Karpas-422 (cell line): Measurements from ENCODE around the gene CRELD1. TPM values are rescaled to one million over a fixed set of nuclear protein-coding genes. Genes with fewer than 3 reads are reported as not detected.

Experiments
- DNase-seq: peaks from one replicate; pipeline ENCODE4 v3.0.0-alpha.2; 2015
- H2AFZ ChIP-seq: fragments of 200-600 bp; sonication (generic); 2 replicates; pipeline ENCODE4 v1.6.1; 2014; ENCODE audit warnings: antibody characterized with exemption, low read length, mixed read lengths
- H3K27ac ChIP-seq: fragments of 200-600 bp; sonication (generic); 2 replicates; pipeline ENCODE4 v1.5.1; 2014; ENCODE audit warnings: mild to moderate bottlenecking, low read length, moderate library complexity
- H3K27me3 ChIP-seq: fragments of 200-600 bp; sonication (generic); 2 replicates; pipeline ENCODE4 v1.6.1; 2014; ENCODE audit warnings: low read length, mixed read lengths
- H3K36me3 ChIP-seq: fragments of 200-600 bp; sonication (generic); 2 replicates; pipeline ENCODE4 v1.6.1; 2014; ENCODE audit warnings: low read length, mixed read lengths; ENCODE audit not compliant: insufficient read depth
- H3K4me1 ChIP-seq: fragments of 200-600 bp; sonication (generic); 2 replicates; pipeline ENCODE4 v1.6.1; 2014; ENCODE audit warnings: mild to moderate bottlenecking, low read length, mixed read lengths
- H3K4me2 ChIP-seq: fragments of 200-600 bp; sonication (generic); 2 replicates; pipeline ENCODE4 v1.6.1; 2014; ENCODE audit warnings: low read length, low read depth, mild to moderate bottlenecking; ENCODE audit not compliant: poor library complexity, severe bottlenecking
- H3K4me3 ChIP-seq: fragments of 200-600 bp; sonication (generic); 2 replicates; pipeline ENCODE4 v1.5.1; 2014; ENCODE audit warnings: mild to moderate bottlenecking, antibody characterized with exemption, low read length, mixed read lengths
- H3K79me2 ChIP-seq: fragments of 200-600 bp; sonication (generic); 2 replicates; pipeline ENCODE4 v1.6.1; 2014; ENCODE audit warnings: mild to moderate bottlenecking, low read length, mixed read lengths
- H3K9ac ChIP-seq: fragments of 200-600 bp; sonication (generic); 2 replicates; pipeline ENCODE4 v1.6.0; 2014; ENCODE audit warnings: low read length
- H3K9me2 ChIP-seq: fragments of 200-600 bp; sonication (generic), shearing (Covaris generic); replicated peaks from 2 replicates; pipeline ENCODE4 v1.6.0; 2014; ENCODE audit warnings: mild to moderate bottlenecking, low read length, moderate library complexity; ENCODE audit not compliant: insufficient read depth
- H3K9me3 ChIP-seq: fragments of 300-700, 200-600 bp; sonication (generic); 2 replicates; pipeline ENCODE4 v1.6.1; 2014; ENCODE audit warnings: low read length, mixed read lengths
- H4K20me1 ChIP-seq: fragments of 200-600 bp; sonication (generic); 2 replicates; pipeline ENCODE4 v1.6.1; 2014; ENCODE audit warnings: mild to moderate bottlenecking, antibody characterized with exemption, low read length, low read depth; ENCODE audit not compliant: insufficient read depth
- total RNA-seq: library from RNA; depleted of rRNA; stranded (reverse); fragments of >200 nt; shearing (Covaris generic); gene quantifications from 2 replicates; pipeline ENCODE4 v1.2.3, GENCODE V29; 2014; ENCODE audit warnings: low replicate concordance

Gene CRELD1
- total RNA-seq, 1 experiment from 2014 or later: 5.6 TPM

DNA sequence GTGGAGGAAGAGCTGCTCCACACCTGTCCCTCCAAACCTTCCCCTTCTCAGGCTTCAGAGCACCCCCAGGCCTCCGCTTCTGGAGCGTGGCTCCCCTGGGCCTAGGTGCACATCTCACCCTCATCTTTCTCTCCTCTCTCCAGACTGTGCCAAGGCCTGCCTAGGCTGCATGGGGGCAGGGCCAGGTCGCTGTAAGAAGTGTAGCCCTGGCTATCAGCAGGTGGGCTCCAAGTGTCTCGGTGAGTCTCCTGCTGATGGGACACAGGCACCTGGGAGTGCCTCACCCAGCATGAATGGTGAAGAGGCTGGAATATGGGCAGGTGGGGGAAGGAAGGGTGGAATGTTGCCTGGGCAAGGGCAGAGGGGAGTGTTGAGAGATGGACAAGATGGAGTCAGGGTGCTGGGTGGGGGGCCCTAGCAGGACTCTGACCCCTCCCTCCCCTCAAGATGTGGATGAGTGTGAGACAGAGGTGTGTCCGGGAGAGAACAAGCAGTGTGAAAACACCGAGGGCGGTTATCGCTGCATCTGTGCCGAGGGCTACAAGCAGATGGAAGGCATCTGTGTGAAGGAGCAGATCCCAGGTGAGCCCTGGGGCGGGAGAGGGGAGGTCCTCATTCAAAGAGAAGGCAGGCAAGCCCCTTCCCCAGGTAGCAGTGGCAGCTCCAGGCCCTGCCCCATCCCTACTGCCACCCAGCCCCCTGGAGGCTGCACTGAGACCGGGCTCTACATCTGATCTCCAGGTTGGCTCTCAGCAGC is 9.5 kb downstream of the CRELD1 start:
- Histone ChIP-seq H3K27me3 (no peaks in the 10 kb centered on the region), H2AFZ (no peak overlapping the region), H3K4me2 (no peak overlapping the region), H3K4me1 (no peaks in the 10 kb centered on the region), H3K79me2 (no peaks in the 10 kb centered on the region), H3K9me3 (no peaks in the 10 kb centered on the region), H3K36me3 (no peaks in the 10 kb centered on the region), H4K20me1 (no peaks in the 10 kb centered on the region), H3K4me3 (no peak overlapping the region), H3K9ac (no peak overlapping the region), H3K9me2 (no peaks in the 10 kb centered on the region), H3K27ac (no peak overlapping the region)
- no peak for DNase-seq

DNA sequence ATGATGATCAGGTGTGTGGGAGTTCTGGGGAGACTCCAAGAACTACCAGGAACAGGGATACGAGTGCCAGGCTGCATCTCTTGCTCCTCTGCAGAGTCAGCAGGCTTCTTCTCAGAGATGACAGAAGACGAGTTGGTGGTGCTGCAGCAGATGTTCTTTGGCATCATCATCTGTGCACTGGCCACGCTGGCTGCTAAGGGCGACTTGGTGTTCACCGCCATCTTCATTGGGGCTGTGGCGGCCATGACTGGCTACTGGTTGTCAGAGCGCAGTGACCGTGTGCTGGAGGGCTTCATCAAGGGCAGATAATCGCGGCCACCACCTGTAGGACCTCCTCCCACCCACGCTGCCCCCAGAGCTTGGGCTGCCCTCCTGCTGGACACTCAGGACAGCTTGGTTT is 10.6 kb downstream of the CRELD1 start:
- H3K9me2 ChIP-seq: no peaks in the 10 kb centered on the region
- H2AFZ ChIP-seq: no peak overlapping the region
- H3K36me3 ChIP-seq: no peaks in the 10 kb centered on the region
- H3K4me3 ChIP-seq: no peak overlapping the region
- no peak overlapping the region for H3K27ac ChIP-seq
- H4K20me1 ChIP-seq: no peaks in the 10 kb centered on the region
- DNase-seq: no peak
- H3K4me1 ChIP-seq: no peaks in the 10 kb centered on the region
- H3K9ac ChIP-seq: no peak overlapping the region
- no peak overlapping the region for H3K4me2 ChIP-seq
- H3K9me3 ChIP-seq: no peaks in the 10 kb centered on the region
- no peaks in the 10 kb centered on the region for H3K27me3 ChIP-seq
- no peaks in the 10 kb centered on the region for H3K79me2 ChIP-seq

DNA sequence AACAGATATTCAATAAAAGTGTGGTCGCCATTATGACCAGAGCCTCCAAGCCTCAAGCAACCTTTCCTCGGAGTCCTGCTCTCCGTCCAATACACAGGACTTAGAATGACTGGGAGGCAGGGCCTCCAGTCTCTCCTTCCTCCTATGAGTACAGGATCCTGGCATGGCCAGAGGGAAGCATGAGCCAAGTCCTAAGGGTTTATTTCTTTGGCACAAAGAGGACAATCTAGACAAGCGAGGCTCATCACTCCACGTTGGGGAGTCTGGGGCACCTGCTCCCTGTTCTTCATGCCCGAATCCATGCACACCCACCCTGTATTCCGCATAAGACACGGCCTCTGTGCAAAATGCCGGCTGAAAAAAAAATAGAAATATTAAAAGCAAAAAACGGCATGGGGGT is 11.7 kb downstream of the CRELD1 start:
- Histone ChIP-seq H4K20me1 (no peaks in the 10 kb centered on the region), H3K9me2 (no peaks in the 10 kb centered on the region), H3K27ac (no peak overlapping the region), H3K4me3 (no peak overlapping the region), H3K27me3 (no peaks in the 10 kb centered on the region), H2AFZ (no peak overlapping the region), H3K4me1 (no peaks in the 10 kb centered on the region), H3K36me3 (no peaks in the 10 kb centered on the region), H3K9ac (no peak overlapping the region), H3K9me3 (no peaks in the 10 kb centered on the region), H3K4me2 (no peak overlapping the region), H3K79me2 (no peaks in the 10 kb centered on the region)
- DNase-seq: no peak

DNA sequence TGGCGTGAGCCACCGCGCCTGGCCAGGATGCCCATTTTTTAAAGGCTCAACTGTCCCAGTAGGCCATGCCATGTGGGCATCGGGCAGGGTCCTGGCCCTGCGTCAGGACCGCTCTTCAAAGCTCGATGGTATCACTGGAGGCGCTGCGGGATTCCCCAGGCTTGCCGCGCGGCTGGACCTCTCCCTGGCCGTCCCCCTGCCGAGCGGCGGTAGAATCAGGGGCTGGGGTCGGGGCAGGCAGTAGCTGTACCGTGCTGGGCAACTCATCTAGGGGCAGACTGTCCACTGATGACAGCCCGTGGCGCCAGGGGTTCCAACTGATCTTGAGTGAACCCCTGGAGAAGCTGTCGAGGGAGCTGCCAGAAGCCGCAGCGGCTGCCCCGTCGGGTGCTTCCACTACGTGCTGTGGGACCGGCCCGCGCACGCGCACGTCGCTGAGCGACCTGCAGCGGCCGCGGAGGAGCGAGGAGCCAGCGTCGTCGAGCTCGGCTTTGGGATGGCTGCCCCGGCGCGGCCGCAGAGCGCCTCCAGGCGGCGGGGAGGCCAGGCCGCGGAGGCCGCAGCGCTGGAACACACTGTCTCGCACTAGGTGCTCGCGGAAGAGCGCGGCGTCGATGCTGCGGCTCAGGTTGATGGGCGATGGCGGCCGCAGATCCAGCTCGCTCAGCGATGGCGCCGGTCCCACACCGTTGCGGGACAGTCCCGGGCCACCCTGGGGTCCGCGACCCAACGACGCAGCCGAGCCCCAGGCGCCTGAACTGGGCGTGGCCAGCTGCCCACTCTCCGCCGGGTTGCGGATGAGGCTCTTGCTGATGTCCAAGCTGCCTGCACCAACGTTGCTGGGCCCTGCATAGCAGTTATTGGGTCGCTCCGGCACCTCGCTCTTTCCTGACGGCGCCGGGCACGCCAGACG is 12.7 kb downstream of the CRELD1 start:
- no peak overlapping the region for H3K27ac ChIP-seq
- H3K36me3 ChIP-seq: no peaks in the 10 kb centered on the region
- peaks cover 8% of the 10 kb centered on the region for H3K4me1 ChIP-seq
- H3K27me3 ChIP-seq: no peaks in the 10 kb centered on the region
- no peaks in the 10 kb centered on the region for H3K9me3 ChIP-seq
- H3K4me2 ChIP-seq: no peak overlapping the region
- no peak for DNase-seq
- no peaks in the 10 kb centered on the region for H3K9me2 ChIP-seq
- no peak overlapping the region for H2AFZ ChIP-seq
- H3K79me2 ChIP-seq: no peaks in the 10 kb centered on the region
- H3K4me3 ChIP-seq: no peak overlapping the region
- no peak overlapping the region for H3K9ac ChIP-seq
- no peaks in the 10 kb centered on the region for H4K20me1 ChIP-seq

DNA sequence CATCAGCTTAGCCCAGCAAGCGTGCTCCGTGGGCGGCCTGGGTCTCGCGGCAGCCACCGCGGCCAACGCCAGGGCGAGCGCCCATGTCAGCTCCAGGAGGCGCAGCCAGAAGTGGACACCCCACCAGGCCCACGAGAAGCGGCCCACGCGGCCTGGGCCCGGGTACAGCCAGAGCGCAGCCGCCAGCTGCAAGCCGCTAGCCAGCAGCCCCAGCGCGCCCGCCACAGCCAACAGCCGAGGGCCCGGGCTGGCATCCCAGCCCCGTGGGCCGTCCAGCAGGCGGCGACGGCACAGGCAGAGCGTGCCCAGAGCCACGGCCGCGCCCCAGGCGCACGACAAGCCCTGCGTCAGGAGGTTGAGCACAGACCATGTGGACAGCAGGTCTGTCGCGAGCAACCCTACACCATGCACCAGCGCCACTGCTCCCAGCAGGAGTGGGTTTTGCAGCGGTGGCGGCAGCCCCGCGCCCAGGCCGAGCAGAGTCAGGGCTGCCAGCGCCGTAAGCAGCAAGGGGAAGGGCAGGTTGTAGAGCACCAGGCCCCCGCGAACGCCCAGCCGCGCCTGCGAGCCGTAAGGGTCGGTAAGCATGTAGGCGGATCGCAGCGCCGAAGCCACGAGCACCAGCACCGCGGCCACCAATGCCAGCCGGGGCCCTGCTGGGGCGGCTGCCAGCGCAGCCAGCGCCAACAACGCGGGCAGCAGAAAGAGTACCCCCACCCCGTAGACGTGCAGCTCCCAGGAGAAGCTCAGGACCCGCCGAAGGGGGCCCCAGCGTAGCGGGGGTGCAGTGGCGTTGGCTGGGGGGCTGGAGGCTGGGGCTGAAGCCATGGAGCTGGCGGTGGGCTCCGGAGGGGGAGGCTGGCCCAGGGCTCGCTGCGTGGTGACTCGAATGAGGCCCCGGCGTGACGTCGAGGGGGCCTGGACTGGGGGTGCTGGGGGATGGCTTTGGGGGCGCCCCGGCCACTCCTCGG is 13.7 kb downstream of the CRELD1 start:
- no peaks in the 10 kb centered on the region for H4K20me1 ChIP-seq
- H3K9me3 ChIP-seq: no peaks in the 10 kb centered on the region
- H3K9ac ChIP-seq: no peak overlapping the region
- no peak overlapping the region for H3K4me3 ChIP-seq
- peaks cover 13% of the 10 kb centered on the region for H3K4me1 ChIP-seq
- DNase-seq: no peak
- H3K9me2 ChIP-seq: no peaks in the 10 kb centered on the region
- no peaks in the 10 kb centered on the region for H3K36me3 ChIP-seq
- no peak overlapping the region for H3K4me2 ChIP-seq
- H2AFZ ChIP-seq: no peak overlapping the region
- H3K27ac ChIP-seq: no peak overlapping the region
- H3K79me2 ChIP-seq: no peaks in the 10 kb centered on the region
- H3K27me3 ChIP-seq: no peaks in the 10 kb centered on the region

DNA sequence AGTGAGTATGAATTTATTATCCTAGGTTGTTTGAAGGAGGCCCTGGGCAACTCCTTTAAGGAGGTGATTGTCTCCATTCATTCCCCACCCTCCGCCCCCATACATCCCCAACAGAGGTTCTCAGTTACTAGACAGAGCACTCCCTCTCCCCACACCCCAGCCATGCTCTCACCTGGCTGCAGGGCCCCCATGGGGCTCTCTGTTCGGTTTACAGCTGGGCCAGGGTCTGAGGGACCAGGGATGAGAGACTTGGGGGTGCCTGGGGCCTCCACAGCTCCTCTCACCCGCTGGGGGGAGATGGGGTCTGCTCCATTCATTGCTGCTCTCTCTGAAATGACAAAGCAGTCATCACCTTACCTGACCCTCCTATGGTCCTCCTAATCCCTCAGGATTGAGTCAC is 15.0 kb downstream of the CRELD1 start:
- H3K4me3 ChIP-seq: no peak overlapping the region
- no peaks in the 10 kb centered on the region for H3K9me2 ChIP-seq
- peaks cover 13% of the 10 kb centered on the region for H3K4me1 ChIP-seq

DNA sequence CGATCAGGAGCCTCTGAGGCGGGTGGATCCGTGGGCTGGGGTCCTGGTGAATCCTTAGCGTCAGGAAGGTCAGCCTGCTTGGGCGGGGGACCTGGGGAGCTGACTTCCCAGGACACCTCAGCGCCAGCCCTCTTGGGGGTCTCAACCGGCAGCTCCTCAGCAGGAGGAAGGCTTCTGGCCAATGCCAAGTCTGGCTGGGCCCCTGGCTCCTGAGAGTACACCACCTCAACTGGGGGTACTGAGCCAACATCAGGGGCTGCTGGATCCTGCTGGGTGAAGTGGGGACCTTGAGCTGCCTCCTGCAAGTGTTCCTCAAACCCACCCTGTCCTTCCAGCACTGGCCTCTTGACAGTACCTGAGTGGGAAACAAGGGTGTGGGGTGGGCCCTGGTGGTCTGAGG is 15.5 kb downstream of the CRELD1 start:
- DNase-seq: no peak
- H3K27me3 ChIP-seq: no peaks in the 10 kb centered on the region
- H3K27ac ChIP-seq: no peak overlapping the region
- H3K79me2 ChIP-seq: no peaks in the 10 kb centered on the region
- H3K36me3 ChIP-seq: no peaks in the 10 kb centered on the region
- no peaks in the 10 kb centered on the region for H4K20me1 ChIP-seq
- no peak overlapping the region for H3K4me2 ChIP-seq
- H3K9me3 ChIP-seq: no peaks in the 10 kb centered on the region
- no peak overlapping the region for H2AFZ ChIP-seq
- H3K4me3 ChIP-seq: no peak overlapping the region
- H3K9me2 ChIP-seq: no peaks in the 10 kb centered on the region
- H3K4me1 ChIP-seq: peaks cover 13% of the 10 kb centered on the region
- H3K9ac ChIP-seq: no peak overlapping the region

More for the DNA sequence above, 15.0 kb downstream of the CRELD1 start:
- H3K9ac ChIP-seq: no peak overlapping the region
- no peak for DNase-seq
- no peak overlapping the region for H3K27ac ChIP-seq
- H3K79me2 ChIP-seq: no peaks in the 10 kb centered on the region
- H3K36me3 ChIP-seq: no peaks in the 10 kb centered on the region
- H2AFZ ChIP-seq: no peak overlapping the region
- no peaks in the 10 kb centered on the region for H4K20me1 ChIP-seq
- no peak overlapping the region for H3K4me2 ChIP-seq
- no peaks in the 10 kb centered on the region for H3K9me3 ChIP-seq
- no peaks in the 10 kb centered on the region for H3K27me3 ChIP-seq
